GM18870 (cell line): ENCODE measurements around the gene PTPRM.

Experiments used
- ATAC-seq: cut with Tn5 transposase; IDR thresholded peaks from one replicate; pipeline ENCODE4 v1.9.1; 2021; ENCODE audit warnings: moderate library complexity; ENCODE audit not compliant: unreplicated experiment

The PTPRM gene

DNA sequence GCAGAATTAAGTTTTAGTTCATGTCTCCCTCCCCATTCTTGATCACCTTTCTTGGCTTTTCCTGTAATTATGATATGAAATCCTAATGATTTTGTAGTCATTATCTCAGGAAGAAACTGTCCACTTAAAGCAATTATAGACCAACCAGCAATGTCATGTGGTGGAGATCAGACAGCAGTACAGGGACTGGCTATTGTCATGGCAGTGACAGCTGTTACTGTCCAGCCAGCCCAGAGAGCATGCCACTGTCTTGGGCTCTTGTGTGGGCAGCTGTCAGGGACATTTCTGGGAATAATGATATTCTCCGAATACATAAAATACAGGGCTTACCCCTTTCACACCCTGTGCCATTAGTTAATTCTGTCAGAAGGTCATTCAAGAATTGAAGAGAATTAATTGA, 686.8 kb downstream of the PTPRM start:
- no peak for ATAC-seq

GRCh38 chr18:8254654-8255053, 687.5 kb downstream of the PTPRM start:
- no peak for ATAC-seq

DNA sequence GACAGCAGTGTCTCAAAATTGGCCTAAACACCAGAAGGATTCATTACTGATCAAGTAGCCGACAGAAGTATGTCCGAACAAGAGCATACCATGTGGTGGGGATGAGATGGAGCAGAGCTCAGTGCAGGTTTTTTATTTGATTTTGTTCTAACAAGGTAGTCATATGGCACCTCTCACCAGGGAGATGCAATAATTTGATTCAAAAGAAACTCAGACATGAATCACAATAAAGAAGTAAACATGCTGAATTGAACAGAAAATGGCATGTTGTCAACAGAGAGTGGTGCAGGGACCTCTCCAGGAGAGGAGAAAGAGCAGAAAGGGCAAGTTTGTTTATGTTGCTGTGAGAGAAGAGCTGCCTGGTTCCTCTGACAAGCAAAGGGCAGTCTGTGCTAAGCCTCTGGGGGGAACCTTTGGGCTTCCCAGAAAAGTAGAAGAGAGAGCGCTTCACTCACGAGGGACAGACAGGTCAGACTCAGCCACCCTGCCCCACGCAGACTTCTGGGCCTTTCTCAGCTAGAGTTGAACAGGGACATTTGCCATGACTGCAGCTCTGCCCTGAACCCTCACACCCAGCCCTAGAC, 690.8 kb downstream of the PTPRM start:
- no peak for ATAC-seq

- ATAC-seq: no peak
Observed at GRCh38 chr18:8260319-8260718, 693.2 kb downstream of the PTPRM start.

- peak; percentile 57 for ATAC-seq
Observed at GRCh38 chr18:8260827-8261226, 693.7 kb downstream of the PTPRM start.

GRCh38 chr18:8261651-8262091, 694.6 kb downstream of the PTPRM start:
- ATAC-seq: no peak

- ATAC-seq: no peak
Observed at GRCh38 chr18:8262221-8262620, 695.1 kb downstream of the PTPRM start.

DNA sequence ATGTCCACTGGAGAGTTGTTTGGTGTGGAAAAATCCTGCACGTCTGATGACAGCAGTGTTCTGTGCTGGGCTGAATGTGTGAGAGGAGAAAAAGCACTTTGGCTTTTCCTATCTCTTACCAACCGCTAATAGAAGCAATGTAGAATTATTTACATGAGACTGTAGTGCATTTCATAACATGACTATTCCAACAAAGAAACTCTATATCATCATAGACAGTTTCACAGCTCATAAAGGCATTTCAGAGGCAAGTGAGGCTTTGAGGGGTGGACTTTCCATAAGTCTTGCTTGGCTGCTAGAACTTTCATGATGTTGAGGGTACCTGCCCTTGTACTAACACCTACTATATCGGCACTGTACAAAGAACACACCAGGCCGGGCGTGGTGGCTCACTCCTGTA, 697.0 kb downstream of the PTPRM start:
- ATAC-seq: no peak

GRCh38 chr18:8264861-8265411, 697.8 kb downstream of the PTPRM start:
- ATAC-seq: no peak

DNA sequence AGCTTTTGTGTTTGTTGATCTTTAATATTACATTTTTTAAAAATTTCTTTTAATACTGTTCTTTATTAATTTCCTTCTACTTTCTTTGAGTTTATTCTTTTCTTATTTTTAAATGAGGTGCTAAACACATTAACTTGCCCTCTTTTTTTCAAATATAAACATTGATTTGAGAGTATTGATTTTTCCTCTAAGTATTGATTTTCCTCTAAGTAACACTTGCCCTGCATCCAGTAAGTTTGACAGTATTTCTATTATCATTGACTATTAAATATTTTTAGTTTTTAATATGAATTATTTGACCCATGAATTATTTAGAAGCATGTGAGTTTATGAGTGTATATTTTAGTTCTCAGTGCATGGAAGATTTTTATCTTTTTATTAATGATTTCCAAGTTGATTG, 705.1 kb downstream of the PTPRM start:
- ATAC-seq: no peak

GRCh38 chr18:8274370-8274769, 707.3 kb downstream of the PTPRM start:
- ATAC-seq: no peak

- no peak for ATAC-seq
Observed at GRCh38 chr18:8276406-8276805, 709.3 kb downstream of the PTPRM start.

- ATAC-seq: no peak
Observed at GRCh38 chr18:8277270-8277669, 710.2 kb downstream of the PTPRM start.

DNA sequence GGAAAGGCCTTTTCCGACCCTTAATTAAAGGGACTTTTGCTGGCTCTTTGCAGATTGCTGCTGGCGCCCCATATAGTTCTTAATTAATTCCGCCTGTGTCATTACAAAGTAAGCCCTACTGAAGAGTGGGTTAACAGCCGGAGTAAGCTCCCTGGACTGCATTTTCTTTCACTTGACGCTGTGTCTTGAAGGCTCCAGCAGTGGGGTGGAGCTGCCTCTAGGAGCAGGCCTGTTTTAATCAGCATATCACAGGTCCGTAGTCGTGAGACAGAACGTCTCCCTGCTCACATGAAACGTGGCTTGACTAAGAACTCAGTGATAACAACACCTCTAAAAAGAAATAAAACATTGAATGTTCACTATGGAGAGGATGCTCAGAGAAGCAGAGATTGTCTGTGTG, 712.2 kb downstream of the PTPRM start:
- no peak for ATAC-seq

- no peak for ATAC-seq
Observed at GRCh38 chr18:8279781-8280330, 712.7 kb downstream of the PTPRM start.

DNA sequence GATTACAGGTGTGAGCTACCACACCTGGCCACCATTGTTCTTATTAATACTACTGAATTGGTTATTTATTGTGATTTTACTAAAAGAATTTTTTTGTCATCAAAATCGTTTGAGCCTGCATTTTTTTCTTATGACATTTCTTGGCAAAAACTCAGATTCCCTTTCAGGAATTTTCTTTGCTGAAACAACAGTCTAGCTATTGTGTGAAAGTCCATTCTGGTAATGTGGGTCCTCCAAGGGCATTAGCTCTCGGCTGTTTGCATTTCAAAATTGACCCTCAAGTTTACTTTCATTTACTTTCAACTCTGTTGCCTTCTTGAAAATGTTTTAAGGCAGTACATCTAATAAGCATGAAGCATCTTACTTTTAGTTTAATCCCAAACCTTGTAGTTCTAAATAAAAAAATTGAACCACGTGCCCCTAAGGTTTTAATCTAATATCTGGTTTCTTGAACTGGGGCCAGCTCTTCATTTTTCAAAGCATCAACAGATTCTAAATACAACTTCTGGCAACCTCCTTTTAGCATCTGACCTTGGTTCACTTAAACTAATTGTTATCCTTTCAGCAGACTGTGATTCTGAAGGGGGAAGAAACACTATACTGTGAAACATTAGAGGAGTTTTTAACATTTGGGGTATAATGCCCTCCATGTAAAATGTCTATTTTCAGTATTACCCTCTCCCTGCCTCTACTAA, 716.9 kb downstream of the PTPRM start:
- no peak for ATAC-seq

- no peak for ATAC-seq
Observed at GRCh38 chr18:8286303-8286702, 719.2 kb downstream of the PTPRM start.

DNA sequence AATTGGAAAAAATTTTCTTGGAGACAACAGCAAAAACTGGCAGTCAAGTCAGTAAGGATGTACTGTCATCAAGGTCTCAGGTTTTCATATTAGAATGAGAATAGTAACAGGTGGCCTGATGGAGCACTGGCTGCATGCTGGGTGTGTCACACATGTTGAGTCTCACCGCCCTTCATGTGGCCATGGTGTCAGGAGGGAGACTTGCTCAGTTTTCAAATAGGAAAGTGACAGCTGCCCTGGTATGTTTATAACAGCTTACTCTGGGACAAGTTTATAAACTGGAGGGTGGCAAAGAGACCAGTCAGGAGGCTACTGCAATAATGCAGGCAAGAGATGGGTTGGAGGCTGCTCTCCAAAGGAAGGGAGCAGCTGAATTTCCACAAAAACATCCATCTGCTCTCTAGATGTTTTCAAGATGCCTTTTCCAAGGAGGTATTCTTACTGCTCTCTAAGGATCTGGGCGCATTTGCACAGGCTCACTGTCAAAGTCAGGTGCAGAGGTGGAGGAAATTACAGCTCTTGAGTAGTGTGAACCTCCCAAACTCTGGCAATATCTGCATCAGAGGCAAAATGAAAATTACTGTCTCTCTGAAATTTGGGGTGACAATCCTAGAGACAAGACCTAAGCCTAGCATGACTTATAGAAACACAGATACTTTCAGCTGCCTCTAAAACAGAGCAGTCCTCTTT, 720.2 kb downstream of the PTPRM start:
- ATAC-seq: no peak

DNA sequence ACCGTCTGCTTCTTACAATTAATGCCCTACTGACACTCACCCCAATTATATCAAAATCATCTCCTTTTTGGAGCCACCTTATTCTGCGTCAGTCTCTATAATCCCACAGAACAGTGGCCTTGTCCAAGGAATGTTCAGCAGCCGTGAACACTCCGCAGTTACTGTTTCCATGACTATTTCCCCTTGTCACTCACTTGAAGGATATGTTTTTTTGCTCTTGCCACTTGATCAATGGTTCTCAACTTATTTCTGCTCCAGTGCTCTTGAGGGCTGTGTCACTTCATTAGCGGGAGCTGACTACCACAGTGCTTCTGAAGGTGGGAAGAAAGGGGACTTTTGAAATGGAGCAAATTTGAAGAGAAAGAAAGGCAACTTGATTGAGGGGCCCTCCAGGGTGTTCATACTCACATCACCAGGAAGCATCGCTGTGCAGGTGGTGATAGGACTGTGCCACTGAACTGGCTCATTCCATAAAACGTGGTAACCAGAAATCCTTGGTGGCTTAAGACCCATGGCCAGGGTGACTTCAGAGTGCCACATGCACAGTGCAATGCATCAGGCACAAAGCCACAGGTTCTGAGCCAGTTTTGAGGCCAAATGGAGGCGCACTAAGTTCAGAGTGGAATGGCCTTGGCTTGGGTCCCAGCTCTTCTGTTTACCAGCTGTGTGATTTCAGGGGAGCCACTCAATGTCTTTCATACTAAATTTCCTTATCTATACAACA, 721.5 kb downstream of the PTPRM start:
- no peak for ATAC-seq

DNA sequence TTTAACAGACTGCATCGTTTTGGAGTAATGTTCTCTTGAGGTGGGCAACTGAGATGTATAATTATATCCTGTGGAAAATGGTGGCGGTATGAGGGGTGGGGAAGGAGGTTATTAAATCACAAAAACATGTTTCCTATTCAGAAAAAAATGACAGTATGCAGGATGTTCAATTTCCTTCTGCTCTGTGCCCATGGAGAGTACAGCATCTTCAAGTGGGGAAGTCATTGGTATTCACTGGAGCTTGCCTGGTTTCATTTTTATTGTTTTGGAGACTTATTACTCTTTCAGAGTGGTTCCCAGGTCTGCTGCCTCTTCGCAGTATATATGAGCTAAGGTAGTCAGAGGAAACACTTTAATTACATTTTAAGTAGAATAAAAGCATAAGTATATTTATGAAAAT, 723.3 kb downstream of the PTPRM start:
- ATAC-seq: no peak

GRCh38 chr18:8290913-8291312, 723.8 kb downstream of the PTPRM start:
- no peak for ATAC-seq
